ENCODE results near the gene ZFYVE28.
A peak's percentile ranks its signal among the peaks of the same experiment; 100 is the strongest.
"Not testable (repeated sequence)": the region's sequence is repeated elsewhere in the genome, so short reads cannot be mapped to it uniquely, and the experiment has no call there.

ZFYVE28 gene

GRCh38 chr4:2441393-2442174, 23.1 kb upstream of the ZFYVE28 start:
- DNase-seq = peak; percentile 68 to 73 (median 69)
- peak overlapping the region in 1 of 2 donors; percentile 9 for H3K4me3 Mint-ChIP-seq
- H3K4me1 Mint-ChIP-seq (ENCODE audit: low read depth in 2 of 2) = peaks cover 4 to 5% of the 10 kb centered on the region in 2 donors
- peak overlapping the region in 1 of 2 donors; percentile 65 for H3K27ac Mint-ChIP-seq
- H3K27me3 Mint-ChIP-seq = no peaks in the 10 kb centered on the region
- H3K36me3 Mint-ChIP-seq (ENCODE audit: insufficient read depth) = no peaks in the 10 kb centered on the region
- no peaks in the 10 kb centered on the region for H3K9me3 Mint-ChIP-seq
- ATAC-seq (replicated peaks) = peak; percentile 99

- no peaks in the 10 kb centered on the region for H3K27me3 Mint-ChIP-seq
Observed at GRCh38 chr4:2438822-2439718, 20.6 kb upstream of the ZFYVE28 start.

GRCh38 chr4:2437475-2438215, 19.2 kb upstream of the ZFYVE28 start:
- DNase-seq (no peak), ATAC-seq (replicated peaks) (no peak)
- Mint-ChIP-seq H3K27me3 (no peaks in the 10 kb centered on the region), H3K9me3 (no peaks in the 10 kb centered on the region), H3K4me1 (ENCODE audit: low read depth in 2 of 2) (peaks cover 4 to 5% of the 10 kb centered on the region in 2 donors), H3K4me3 (no peak overlapping the region), H3K27ac (no peak overlapping the region), H3K36me3 (ENCODE audit: insufficient read depth) (no peaks in the 10 kb centered on the region)

More at GRCh38 chr4:2438822-2439718, 20.6 kb upstream of the ZFYVE28 start:
- Mint-ChIP-seq H3K9me3 (no peaks in the 10 kb centered on the region), H3K36me3 (ENCODE audit: insufficient read depth) (no peaks in the 10 kb centered on the region), H3K4me3 (no peak overlapping the region), H3K4me1 (ENCODE audit: low read depth in 2 of 2) (peaks cover 4 to 5% of the 10 kb centered on the region in 2 donors), H3K27ac (no peak overlapping the region)
- ATAC-seq (replicated peaks) = no peak
- no peak for DNase-seq

DNA sequence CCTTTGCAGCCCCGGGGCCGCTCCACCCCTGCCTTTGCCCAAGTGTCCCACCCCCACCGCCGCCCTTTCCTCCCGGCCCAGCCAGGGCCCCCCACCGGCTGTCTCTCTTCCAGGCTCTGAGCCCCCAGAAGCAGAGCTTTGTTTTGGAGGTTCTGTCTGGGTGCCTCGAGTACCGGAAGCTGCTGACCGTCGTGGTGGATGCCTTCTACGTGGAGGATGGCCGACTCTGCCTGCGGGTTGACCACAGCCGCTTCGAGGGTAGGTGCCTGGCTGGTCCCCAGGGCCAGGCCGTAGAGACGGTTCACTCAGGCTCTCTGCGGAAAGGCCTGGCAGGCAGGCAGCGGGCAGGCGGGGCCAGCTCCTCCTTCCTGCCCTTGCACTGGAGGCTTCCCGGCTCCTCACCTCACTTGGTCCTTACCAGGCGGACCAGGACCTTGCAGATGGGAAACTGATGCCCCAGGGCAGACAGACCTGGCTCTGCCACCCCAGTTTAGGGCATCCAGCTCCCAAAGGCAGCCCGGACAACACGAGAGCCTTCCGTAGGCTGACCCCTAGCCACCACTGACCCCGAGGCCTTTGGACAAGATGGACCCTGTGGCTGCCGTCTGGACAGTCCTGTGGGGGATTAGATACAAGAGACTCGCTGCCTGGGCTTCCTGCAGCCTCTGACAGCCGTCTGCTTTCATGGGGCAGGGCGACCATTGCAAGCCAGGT, 18.5 kb upstream of the ZFYVE28 start:
- no peaks in the 10 kb centered on the region for H3K9me3 Mint-ChIP-seq

GRCh38 chr4:2436301-2436700, 17.9 kb upstream of the ZFYVE28 start:
- Mint-ChIP-seq H3K36me3 (ENCODE audit: insufficient read depth) (no peaks in the 10 kb centered on the region), H3K4me3 (no peak overlapping the region), H3K4me1 (ENCODE audit: low read depth in 2 of 2) (no peaks in the 10 kb centered on the region), H3K27me3 (no peaks in the 10 kb centered on the region), H3K9me3 (no peaks in the 10 kb centered on the region), H3K27ac (no peak overlapping the region)
- no peak for ATAC-seq (replicated peaks)
- no peak for DNase-seq

More for the DNA sequence above, 18.5 kb upstream of the ZFYVE28 start:
- Mint-ChIP-seq H3K36me3 (ENCODE audit: insufficient read depth) (no peaks in the 10 kb centered on the region), H3K4me1 (ENCODE audit: low read depth in 2 of 2) (peaks cover 4 to 5% of the 10 kb centered on the region in 2 donors), H3K27me3 (no peaks in the 10 kb centered on the region), H3K4me3 (no peak overlapping the region), H3K27ac (no peak overlapping the region)
- ATAC-seq (replicated peaks) (no peak), DNase-seq (no peak)

GRCh38 chr4:2434420-2434819, 16.0 kb upstream of the ZFYVE28 start:
- ATAC-seq (replicated peaks) (no peak), DNase-seq (no peak)
- Mint-ChIP-seq H3K27ac (peak overlapping the region in 1 of 2 donors; percentile 13), H3K4me3 (no peak overlapping the region), H3K9me3 (no peaks in the 10 kb centered on the region), H3K27me3 (no peaks in the 10 kb centered on the region), H3K36me3 (ENCODE audit: insufficient read depth) (no peaks in the 10 kb centered on the region), H3K4me1 (ENCODE audit: low read depth in 2 of 2) (no peaks in the 10 kb centered on the region)

- H3K27me3 Mint-ChIP-seq = peaks cover 4 to 6% of the 10 kb centered on the region in 2 donors
- DNase-seq = no peak
- no peak overlapping the region for H3K27ac Mint-ChIP-seq
- no peak for ATAC-seq (replicated peaks)
- H3K4me3 Mint-ChIP-seq = no peak overlapping the region
- no peaks in the 10 kb centered on the region for H3K9me3 Mint-ChIP-seq
- H3K36me3 Mint-ChIP-seq (ENCODE audit: insufficient read depth) = no peaks in the 10 kb centered on the region
- H3K4me1 Mint-ChIP-seq (ENCODE audit: low read depth in 2 of 2) = no peaks in the 10 kb centered on the region
Observed at GRCh38 chr4:2433609-2434350, 15.3 kb upstream of the ZFYVE28 start.

GRCh38 chr4:2432991-2433530, 14.6 kb upstream of the ZFYVE28 start:
- no peaks in the 10 kb centered on the region for H3K9me3 Mint-ChIP-seq
- no peaks in the 10 kb centered on the region for H3K4me1 Mint-ChIP-seq (ENCODE audit: low read depth in 2 of 2)
- ATAC-seq (replicated peaks) (no peak), DNase-seq (no peak)
- no peaks in the 10 kb centered on the region for H3K36me3 Mint-ChIP-seq (ENCODE audit: insufficient read depth)
- H3K27ac Mint-ChIP-seq = no peak overlapping the region
- peaks cover 8 to 13% of the 10 kb centered on the region in 2 donors for H3K27me3 Mint-ChIP-seq
- no peak overlapping the region for H3K4me3 Mint-ChIP-seq

- no peaks in the 10 kb centered on the region for H3K4me1 Mint-ChIP-seq (ENCODE audit: low read depth in 2 of 2)
- no peaks in the 10 kb centered on the region for H3K36me3 Mint-ChIP-seq (ENCODE audit: insufficient read depth)
Observed at GRCh38 chr4:2432004-2432403, 13.6 kb upstream of the ZFYVE28 start.

DNA sequence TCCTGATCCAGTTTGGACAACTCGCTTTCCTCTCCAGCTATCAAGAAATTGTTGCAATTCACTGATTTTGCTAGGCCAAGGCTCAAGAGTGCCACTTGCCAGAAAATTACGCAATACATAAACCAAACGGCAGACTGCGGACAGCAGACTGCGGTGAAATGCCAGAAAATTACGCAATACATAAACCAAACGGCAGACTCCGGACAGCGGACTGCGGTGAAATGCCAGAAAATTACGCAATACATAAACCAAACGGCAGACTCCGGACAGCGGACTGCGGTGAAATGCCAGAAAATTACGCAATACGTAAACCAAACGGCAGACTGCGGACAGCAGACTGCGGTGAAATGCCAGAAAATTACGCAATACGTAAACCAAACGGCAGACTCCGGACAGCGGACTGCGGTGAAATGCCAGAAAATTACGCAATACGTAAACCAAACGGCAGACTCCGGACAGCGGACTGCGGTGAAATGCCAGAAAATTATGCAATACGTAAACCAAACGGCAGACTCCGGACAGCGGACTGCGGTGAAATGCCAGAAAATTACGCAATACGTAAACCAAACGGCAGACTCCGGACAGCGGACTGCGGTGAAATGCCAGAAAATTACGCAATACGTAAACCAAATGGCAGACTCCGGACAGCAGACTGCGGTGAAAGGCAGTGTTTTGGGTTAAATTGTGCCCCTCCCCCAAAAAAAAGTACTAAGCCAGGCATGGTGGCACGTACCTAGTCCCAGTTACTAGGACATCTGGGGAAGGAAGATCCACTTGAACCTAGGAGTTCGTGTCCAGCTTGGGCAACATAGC, 11.7 kb upstream of the ZFYVE28 start:
- ATAC-seq (replicated peaks); H3K9me3 Mint-ChIP-seq; H3K4me1 Mint-ChIP-seq (ENCODE audit: low read depth in 2 of 2): not testable (repeated sequence)

More at GRCh38 chr4:2432004-2432403, 13.6 kb upstream of the ZFYVE28 start:
- peaks cover 8 to 13% of the 10 kb centered on the region in 2 donors for H3K27me3 Mint-ChIP-seq
- DNase-seq (no peak), ATAC-seq (replicated peaks) (no peak)
- no peaks in the 10 kb centered on the region for H3K9me3 Mint-ChIP-seq
- H3K27ac Mint-ChIP-seq = no peak overlapping the region
- no peak overlapping the region for H3K4me3 Mint-ChIP-seq

GRCh38 chr4:2428496-2429213, 10.2 kb upstream of the ZFYVE28 start:
- no peak for DNase-seq
- Mint-ChIP-seq H3K4me3 (no peak overlapping the region), H3K27ac (no peak overlapping the region), H3K4me1 (ENCODE audit: low read depth in 2 of 2) (no peaks in the 10 kb centered on the region), H3K9me3 (no peaks in the 10 kb centered on the region), H3K36me3 (ENCODE audit: insufficient read depth) (no peaks in the 10 kb centered on the region), H3K27me3 (peaks cover 8 to 13% of the 10 kb centered on the region in 2 donors)
- no peak for ATAC-seq (replicated peaks)

More for the DNA sequence above, 11.7 kb upstream of the ZFYVE28 start:
- not testable (repeated sequence) for DNase-seq; H3K27ac Mint-ChIP-seq; H3K4me3 Mint-ChIP-seq; H3K36me3 Mint-ChIP-seq (ENCODE audit: insufficient read depth)
- H3K27me3 Mint-ChIP-seq = peaks cover 8 to 13% of the 10 kb centered on the region in 2 donors
